HepG2 (cell line): ENCODE measurements around the gene ITGA2. TPM values are rescaled to one million over a fixed set of nuclear protein-coding genes. Genes with fewer than 3 reads are reported as not detected.
A peak's percentile ranks its signal among the peaks of the same experiment; 100 is the strongest.

Experiments used
- MIER3 ChIP-seq: IDR thresholded peaks from 2 replicates; pipeline ENCODE4 v1.6.1; 2016; ENCODE audit warnings: missing compliant biosample characterization, borderline replicate concordance
- PHF20 ChIP-seq: sonication (generic); formaldehyde crosslinking; IDR thresholded peaks from 2 replicates; pipeline ENCODE4 v1.5.0; 2020; ENCODE audit warnings: mild to moderate bottlenecking, missing genetic modification reagents
- RAD21 ChIP-seq: fragments of 450-650 bp; formaldehyde crosslinking; IDR thresholded peaks from 2 replicates; pipeline ENCODE4 v1.5.0; 2020; ENCODE audit warnings: mild to moderate bottlenecking
- RBFOX2 ChIP-seq: fragments of 200-400 bp; formaldehyde crosslinking; IDR thresholded peaks from 2 replicates; pipeline ENCODE4 v1.6.1; 2017; ENCODE audit warnings: low read depth, mild to moderate bottlenecking, low read length
- ZHX2 ChIP-seq, 2 experiments: sonication (generic) in 1 of 2; formaldehyde crosslinking in 1 of 2; IDR thresholded peaks; 2 replicates each; pipeline versions ENCODE4 v1.6.1 to v1.9.0; 2014 to 2022; ENCODE audit warnings: antibody characterized with exemption in 1 of 2, borderline replicate concordance in 1 of 2, inconsistent platforms in 1 of 2, low read depth in 1 of 2, missing genetic modification reagents in 1 of 2
- ZNF142 ChIP-seq: sonication (generic); formaldehyde crosslinking; IDR thresholded peaks from 2 replicates; pipeline ENCODE4 v1.4.0; 2020; ENCODE audit warnings: missing genetic modification reagents
- ZNF276 ChIP-seq: sonication (generic); formaldehyde crosslinking; IDR thresholded peaks from 2 replicates; pipeline ENCODE4 v1.4.0; 2020; ENCODE audit warnings: mild to moderate bottlenecking, low read depth, missing genetic modification reagents
- ZNF761 ChIP-seq: sonication (generic); formaldehyde crosslinking; conservative IDR thresholded peaks from 2 replicates; pipeline ENCODE4 v1.4.0; 2020; ENCODE audit warnings: mild to moderate bottlenecking, missing genetic modification reagents
- polyA plus RNA-seq, 8 experiments: library from polyadenylated mRNA; depleted of rRNA in 3 of 8; stranded (reverse) in 7 of 8; unstranded in 1 of 8; fragments of >200 nt; fragmentation: Illumina TruSeq in 4 of 8; extraction: Trizol in 4 of 8; gene quantifications; 2 replicates each; pipeline versions ENCODE4 v1.2.1 to v1.2.3, GENCODE V29; 2011 to 2016; ENCODE audit warnings: low read depth in 4 of 8, missing spikeins in 1 of 8, mixed read lengths in 1 of 8; ENCODE audit not compliant: insufficient read depth in 1 of 8
- total RNA-seq, 5 experiments: library from RNA; depleted of rRNA; stranded (reverse); fragments of >200 nt; fragmentation: Illumina TruSeq; extraction: Trizol; gene quantifications; 2 replicates each; pipeline ENCODE4 v1.2.3, GENCODE V29; 2016; ENCODE audit warnings: low read depth in 1 of 5

Gene ITGA2
- total and polyA plus RNA-seq, 2 of the 13 experiments (the other 11 are each of a cell fraction or from before 2014, with no cell fraction given): 15.8 to 58.3 TPM

GRCh38 chr5:53095931-53096525, 106.9 kb downstream of the ITGA2 start (continued):
- TF ChIP-seq ZHX2 (IDR thresholded peaks at IDR 0.05; ENCODE audit: low read depth) (no peak), ZHX2 (CRISPR knock-in tag; IDR thresholded peaks at IDR 0.05; ENCODE audit: borderline replicate concordance) (no peak), RAD21 (0 out of 2 replicates have a peak, but pooled peaks have one; percentile 13), ZNF142 (no peak), ZNF276 (CRISPR knock-in tag) (no peak), PHF20 (no peak), ZNF761 (CRISPR knock-in tag) (no peak), RBFOX2 (no peak), MIER3 (CRISPR knock-in tag) (no peak)
